Measurements from ENCODE around the gene ZDHHC17.

- TF ChIP-seq, protein P1, sequence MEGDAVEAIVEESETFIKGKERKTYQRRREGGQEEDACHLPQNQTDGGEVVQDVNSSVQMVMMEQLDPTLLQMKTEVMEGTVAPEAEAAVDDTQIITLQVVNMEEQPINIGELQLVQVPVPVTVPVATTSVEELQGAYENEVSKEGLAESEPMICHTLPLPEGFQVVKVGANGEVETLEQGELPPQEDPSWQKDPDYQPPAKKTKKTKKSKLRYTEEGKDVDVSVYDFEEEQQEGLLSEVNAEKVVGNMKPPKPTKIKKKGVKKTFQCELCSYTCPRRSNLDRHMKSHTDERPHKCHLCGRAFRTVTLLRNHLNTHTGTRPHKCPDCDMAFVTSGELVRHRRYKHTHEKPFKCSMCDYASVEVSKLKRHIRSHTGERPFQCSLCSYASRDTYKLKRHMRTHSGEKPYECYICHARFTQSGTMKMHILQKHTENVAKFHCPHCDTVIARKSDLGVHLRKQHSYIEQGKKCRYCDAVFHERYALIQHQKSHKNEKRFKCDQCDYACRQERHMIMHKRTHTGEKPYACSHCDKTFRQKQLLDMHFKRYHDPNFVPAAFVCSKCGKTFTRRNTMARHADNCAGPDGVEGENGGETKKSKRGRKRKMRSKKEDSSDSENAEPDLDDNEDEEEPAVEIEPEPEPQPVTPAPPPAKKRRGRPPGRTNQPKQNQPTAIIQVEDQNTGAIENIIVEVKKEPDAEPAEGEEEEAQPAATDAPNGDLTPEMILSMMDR (IDR thresholded peaks at IDR 0.05): no peak
- TF ChIP-seq, protein P2, sequence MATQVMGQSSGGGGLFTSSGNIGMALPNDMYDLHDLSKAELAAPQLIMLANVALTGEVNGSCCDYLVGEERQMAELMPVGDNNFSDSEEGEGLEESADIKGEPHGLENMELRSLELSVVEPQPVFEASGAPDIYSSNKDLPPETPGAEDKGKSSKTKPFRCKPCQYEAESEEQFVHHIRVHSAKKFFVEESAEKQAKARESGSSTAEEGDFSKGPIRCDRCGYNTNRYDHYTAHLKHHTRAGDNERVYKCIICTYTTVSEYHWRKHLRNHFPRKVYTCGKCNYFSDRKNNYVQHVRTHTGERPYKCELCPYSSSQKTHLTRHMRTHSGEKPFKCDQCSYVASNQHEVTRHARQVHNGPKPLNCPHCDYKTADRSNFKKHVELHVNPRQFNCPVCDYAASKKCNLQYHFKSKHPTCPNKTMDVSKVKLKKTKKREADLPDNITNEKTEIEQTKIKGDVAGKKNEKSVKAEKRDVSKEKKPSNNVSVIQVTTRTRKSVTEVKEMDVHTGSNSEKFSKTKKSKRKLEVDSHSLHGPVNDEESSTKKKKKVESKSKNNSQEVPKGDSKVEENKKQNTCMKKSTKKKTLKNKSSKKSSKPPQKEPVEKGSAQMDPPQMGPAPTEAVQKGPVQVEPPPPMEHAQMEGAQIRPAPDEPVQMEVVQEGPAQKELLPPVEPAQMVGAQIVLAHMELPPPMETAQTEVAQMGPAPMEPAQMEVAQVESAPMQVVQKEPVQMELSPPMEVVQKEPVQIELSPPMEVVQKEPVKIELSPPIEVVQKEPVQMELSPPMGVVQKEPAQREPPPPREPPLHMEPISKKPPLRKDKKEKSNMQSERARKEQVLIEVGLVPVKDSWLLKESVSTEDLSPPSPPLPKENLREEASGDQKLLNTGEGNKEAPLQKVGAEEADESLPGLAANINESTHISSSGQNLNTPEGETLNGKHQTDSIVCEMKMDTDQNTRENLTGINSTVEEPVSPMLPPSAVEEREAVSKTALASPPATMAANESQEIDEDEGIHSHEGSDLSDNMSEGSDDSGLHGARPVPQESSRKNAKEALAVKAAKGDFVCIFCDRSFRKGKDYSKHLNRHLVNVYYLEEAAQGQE (IDR thresholded peaks at IDR 0.05; ENCODE audit: insufficient read depth in 1 of 2, low read depth in 2 of 2, low read length in 1 of 2): no peak
- no peak for TF ChIP-seq POLR2AphosphoS5 (IDR thresholded peaks at IDR 0.05; ENCODE audit: low read depth, low read length)
Measured at GRCh38 chr12:76762601-76762980, 1.3 kb upstream of the ZDHHC17 start.

Data from Panc1 (cell line).